GM12891 (cell line): ENCODE results near the gene ALDH1L1.

ENCODE experiments used
- PAX5 ChIP-seq: IDR thresholded peaks from 2 replicates; pipeline ENCODE4 v1.6.1; 2011; ENCODE audit warnings: low read length, moderate library complexity, mild to moderate bottlenecking; ENCODE audit not compliant: insufficient read depth, severe bottlenecking
- POLR2A ChIP-seq: IDR thresholded peaks from 2 replicates; pipeline ENCODE4 v1.6.1; 2011; ENCODE audit warnings: low read depth, low read length, control low read depth
- POLR2AphosphoS5 ChIP-seq: IDR thresholded peaks from 2 replicates; pipeline ENCODE4 v1.6.1; 2011; ENCODE audit warnings: low read depth, low read length, control low read depth
- TAF1 ChIP-seq: IDR thresholded peaks from 2 replicates; pipeline ENCODE4 v1.6.1; 2011; ENCODE audit warnings: low read depth, low read length, control low read depth

- TF ChIP-seq POLR2AphosphoS5 (no peak), POLR2A (no peak), PAX5 (no peak), TAF1 (no peak)
Measured at GRCh38 chr3:126199256-126199655, 18.9 kb upstream of the ALDH1L1 start.
